Lower lobe of right lung (tissue), 2 donors: ENCODE measurements around the gene SCAI. TPM values are rescaled to one million over a fixed set of nuclear protein-coding genes. Genes with fewer than 3 reads are reported as not detected.
A peak's percentile ranks its signal among the peaks of the same experiment; 100 is the strongest.

ENCODE experiments used
- ATAC-seq, 2 donors: fragments of 200-7000 bp; cut with Tn5 transposase; one replicate each; pipeline ENCODE4 v1.9.1; 2020 to 2022; ENCODE audit warnings: mild to moderate bottlenecking in 2 of 2, moderate library complexity in 2 of 2
- DNase-seq: peaks from one replicate; pipeline ENCODE4 v3.0.0-alpha.2; 2020
- H3K27ac ChIP-seq: fragments of 200-600 bp; one replicate; pipeline ENCODE4 v1.8.0; 2022
- H3K27me3 ChIP-seq: fragments of 200-600 bp; one replicate; pipeline ENCODE4 v1.8.0; 2022; ENCODE audit warnings: low read depth
- H3K36me3 ChIP-seq: fragments of 200-600 bp; one replicate; pipeline ENCODE4 v1.8.0; 2022; ENCODE audit warnings: mild to moderate bottlenecking
- H3K4me1 ChIP-seq: fragments of 200-600 bp; one replicate; pipeline ENCODE4 v1.8.0; 2022
- H3K4me3 ChIP-seq: fragments of 200-600 bp; one replicate; pipeline ENCODE4 v1.8.0; 2022; ENCODE audit warnings: mild to moderate bottlenecking
- H3K9me3 ChIP-seq: fragments of 200-600 bp; one replicate; pipeline ENCODE4 v1.8.0; 2022
- intact Hi-C: fragments of 100-400 bp; cut with DNase I; formaldehyde crosslinking; loops from one replicate; pipeline ENCODE4 v1.11.0; 2022
- long read RNA-seq: library from polyadenylated mRNA; unstranded; transcript quantifications from one replicate; pipeline ENCODE4 v2.0.0, GENCODE V29; 2021
- total RNA-seq: library from RNA; stranded (reverse); fragmentation: NEBNext Ultra II Directional; extraction: Animal tissue kit (Norgen Biotek cat#: 25700); gene quantifications from one replicate; pipeline ENCODE4 v1.2.1, GENCODE V29; 2021
- TF ChIP-seq, protein P1 (sequence below): fragments of 200-600 bp; IDR thresholded peaks from one replicate; pipeline ENCODE4 v1.8.0; 2022; ENCODE audit warnings: antibody characterized with exemption, mild to moderate bottlenecking
- donor health status: DM: no; HTN: yes; CAD: no; lungs with severe emphysema.

SCAI gene
- total RNA-seq: 22.3 TPM
- long read RNA-seq, full-length matches to known transcripts: 1 of 17 reads
- long read RNA-seq, partial matches to known transcripts: 0 of 17 reads
- long read RNA-seq, other reads (novel, unspliced or antisense): 16 of 17 reads

DNA sequence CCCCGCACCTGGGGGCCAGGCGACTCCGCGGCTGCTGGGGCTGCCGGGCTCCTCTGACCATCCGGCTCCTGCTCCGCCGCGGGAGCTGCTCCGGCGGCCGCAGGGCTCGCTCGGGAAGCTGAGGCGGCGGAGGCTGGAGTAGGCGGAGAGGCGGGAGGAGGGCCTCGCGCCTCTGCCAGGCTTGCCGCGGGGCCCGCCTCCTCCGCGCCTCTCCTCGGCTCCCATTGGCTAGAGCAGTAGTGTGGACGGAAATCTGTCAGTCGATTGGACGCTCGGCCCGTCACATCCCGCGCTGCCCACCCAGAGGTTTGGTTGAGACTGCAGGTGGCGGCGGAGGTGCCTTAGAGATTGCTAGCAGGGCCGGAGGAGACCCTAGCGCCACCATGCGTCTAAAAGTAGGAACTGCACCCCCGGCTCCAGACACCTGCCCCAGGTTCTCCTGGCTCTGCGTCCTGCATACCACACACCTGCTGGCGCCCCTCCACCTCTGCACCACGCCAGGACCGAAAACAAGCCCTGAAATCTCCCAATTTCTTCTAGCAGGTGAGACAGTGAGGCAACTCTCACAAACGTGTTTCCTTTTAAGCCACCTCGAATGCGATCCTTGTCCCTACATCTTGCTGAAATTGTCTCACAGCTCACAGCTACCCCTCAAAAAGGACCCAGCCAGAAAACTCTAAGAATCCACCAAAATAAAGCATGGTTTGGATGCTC, at the start of gene SCAI:
TSS of gene SCAI (minus strand) at position 152 of the 714 bp plus-strand sequence. CDS start at position 61, 91 bp downstream.
- peak within 1 kb of the TSS; percentile 53 for H3K27ac ChIP-seq
- DNase-seq: peak; percentile 99
- TF ChIP-seq, protein P1, sequence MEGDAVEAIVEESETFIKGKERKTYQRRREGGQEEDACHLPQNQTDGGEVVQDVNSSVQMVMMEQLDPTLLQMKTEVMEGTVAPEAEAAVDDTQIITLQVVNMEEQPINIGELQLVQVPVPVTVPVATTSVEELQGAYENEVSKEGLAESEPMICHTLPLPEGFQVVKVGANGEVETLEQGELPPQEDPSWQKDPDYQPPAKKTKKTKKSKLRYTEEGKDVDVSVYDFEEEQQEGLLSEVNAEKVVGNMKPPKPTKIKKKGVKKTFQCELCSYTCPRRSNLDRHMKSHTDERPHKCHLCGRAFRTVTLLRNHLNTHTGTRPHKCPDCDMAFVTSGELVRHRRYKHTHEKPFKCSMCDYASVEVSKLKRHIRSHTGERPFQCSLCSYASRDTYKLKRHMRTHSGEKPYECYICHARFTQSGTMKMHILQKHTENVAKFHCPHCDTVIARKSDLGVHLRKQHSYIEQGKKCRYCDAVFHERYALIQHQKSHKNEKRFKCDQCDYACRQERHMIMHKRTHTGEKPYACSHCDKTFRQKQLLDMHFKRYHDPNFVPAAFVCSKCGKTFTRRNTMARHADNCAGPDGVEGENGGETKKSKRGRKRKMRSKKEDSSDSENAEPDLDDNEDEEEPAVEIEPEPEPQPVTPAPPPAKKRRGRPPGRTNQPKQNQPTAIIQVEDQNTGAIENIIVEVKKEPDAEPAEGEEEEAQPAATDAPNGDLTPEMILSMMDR: peak; percentile 98
- H3K4me1 ChIP-seq: peaks cover 41% of the 10 kb centered on the region
- no peaks in the 10 kb centered on the region for H3K9me3 ChIP-seq
- intact Hi-C loops: no loop called here
- peak; percentile 97 to 99 for ATAC-seq
- H3K27me3 ChIP-seq: no peaks in the 10 kb centered on the region
- peak within 1 kb of the TSS; percentile 62 for H3K4me3 ChIP-seq
- H3K36me3 ChIP-seq: peaks cover 8% of the 10 kb centered on the region

DNA sequence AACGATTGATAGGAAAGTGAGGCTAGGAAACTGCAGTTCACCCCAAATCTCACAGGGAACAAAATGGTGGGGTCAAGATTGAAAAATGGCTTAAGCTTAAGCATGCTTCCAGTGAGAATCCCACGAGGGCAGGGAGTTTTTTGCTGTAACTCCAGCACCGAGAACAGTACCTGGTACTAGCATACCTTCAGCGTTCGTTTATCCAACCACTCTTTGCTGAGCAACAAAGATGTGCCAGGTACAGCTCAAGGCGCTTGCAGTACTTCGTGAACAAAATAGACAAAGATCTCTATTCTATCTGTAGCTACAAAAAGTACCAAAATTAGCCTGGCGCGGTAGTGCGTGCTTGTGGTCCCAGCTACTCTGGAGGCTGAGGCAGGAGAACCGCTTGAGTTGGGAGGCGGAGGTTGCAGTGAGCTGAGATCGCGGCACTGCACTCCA, 47.1 kb upstream of the SCAI start:
- no peaks in the 10 kb centered on the region for H3K9me3 ChIP-seq
- ATAC-seq (peak in 1 of 2 donors; percentile 2), DNase-seq (no peak)
- H3K4me3 ChIP-seq: peak overlapping the region; percentile 87
- peaks cover 41% of the 10 kb centered on the region for H3K4me1 ChIP-seq
- TF ChIP-seq, protein P1: no peak
- intact Hi-C loops: no loop called here
- no peaks in the 10 kb centered on the region for H3K27me3 ChIP-seq
- H3K36me3 ChIP-seq: no peaks in the 10 kb centered on the region
- peak overlapping the region; percentile 94 for H3K27ac ChIP-seq

- Histone ChIP-seq H3K4me3 (peak within 1 kb of the TSS; percentile 87), H3K27me3 (no peaks in the 10 kb centered on the region), H3K36me3 (no peaks in the 10 kb centered on the region), H3K27ac (peak within 1 kb of the TSS; percentile 94), H3K4me1 (peaks cover 41% of the 10 kb centered on the region), H3K9me3 (no peaks in the 10 kb centered on the region)
- intact Hi-C loops: no loop called here
- peak; percentile 99 for DNase-seq
- TF ChIP-seq, protein P1: peak; percentile 80
- peak; percentile 99 to 100 for ATAC-seq
Observed at GRCh38 chr9:125189361-125190289, 46.3 kb upstream of the SCAI start, which contains the start of gene PPP6C. Gene PPP6C (minus strand): TSS chr9:125189803. CDS start chr9:125189718, 85 bp downstream.

- DNase-seq: peak; percentile 65
- Histone ChIP-seq H3K4me1 (peaks cover 46% of the 10 kb centered on the region), H3K27ac (peak overlapping the region; percentile 94), H3K4me3 (peak overlapping the region; percentile 87), H3K27me3 (no peaks in the 10 kb centered on the region), H3K9me3 (no peaks in the 10 kb centered on the region), H3K36me3 (peaks cover 5% of the 10 kb centered on the region)
- TF ChIP-seq, protein P1: no peak
- intact Hi-C loops: no loop called here
- ATAC-seq: peak; percentile 51 to 52
Observed at GRCh38 chr9:125189011-125189360, 45.7 kb upstream of the SCAI start.

- no peaks in the 10 kb centered on the region for H3K27me3 ChIP-seq
- peaks cover 5% of the 10 kb centered on the region for H3K36me3 ChIP-seq
- peak in 1 of 2 donors; percentile 13 for ATAC-seq
- H3K4me3 ChIP-seq: no peak overlapping the region
- H3K4me1 ChIP-seq: peaks cover 52% of the 10 kb centered on the region
- no peak for DNase-seq
- intact Hi-C loops: no loop called here
- TF ChIP-seq, protein P1: no peak
- no peaks in the 10 kb centered on the region for H3K9me3 ChIP-seq
- H3K27ac ChIP-seq: peak overlapping the region; percentile 24
Observed at GRCh38 chr9:125183561-125183960, 40.2 kb upstream of the SCAI start.
